ENCODE results near the gene PLXDC1.

The PLXDC1 gene

GRCh38 chr17:39101091-39101490 is 50.3 kb downstream of the PLXDC1 start:
- ChIA-PET POLR2A (ENCODE audit: low non-redundant PET) (no interaction called here), CTCF (no interaction called here)
- no peak for TF ChIP-seq CTCF (conservative IDR thresholded peaks at IDR 0.05; ENCODE audit: low read depth)
- DNase-seq (ENCODE audit: low spot score), result no peak
- H3K27ac ChIP-seq, result no peak overlapping the region

- H3K27ac ChIP-seq, result no peak overlapping the region
- ChIA-PET CTCF (interaction anchor here (0.9 kb wide), 1 partner anchor 117 kb away, joined by 3 read pairs; no protein-coding TSS in a partner anchor), POLR2A (ENCODE audit: low non-redundant PET) (interaction anchor here (0.7 kb wide), 1 partner anchor 449 kb away, joined by 3 read pairs; no protein-coding TSS in a partner anchor)
- DNase-seq (ENCODE audit: low spot score), result no peak
- TF ChIP-seq CTCF (conservative IDR thresholded peaks at IDR 0.05; ENCODE audit: low read depth), result no peak
These were observed 50.9 kb downstream of the PLXDC1 start for GRCh38 chr17:39100530-39100929.

- POLR2A ChIA-PET (ENCODE audit: low non-redundant PET), result interaction anchor here (0.7 kb wide), 1 partner anchor 448 kb away, joined by 3 read pairs; no protein-coding TSS in a partner anchor
- CTCF ChIA-PET, result interaction anchor here (0.9 kb wide), 1 partner anchor 117 kb away, joined by 3 read pairs; no protein-coding TSS in a partner anchor
- H3K27ac ChIP-seq, result no peak overlapping the region
These were observed 51.7 kb downstream of the PLXDC1 start for GRCh38 chr17:39099663-39100286.

GRCh38 chr17:39098588-39098987 is 52.8 kb downstream of the PLXDC1 start:
- no peak for DNase-seq (ENCODE audit: low spot score)
- ChIA-PET POLR2A (ENCODE audit: low non-redundant PET) (no interaction called here), CTCF (no interaction called here)
- TF ChIP-seq CTCF (conservative IDR thresholded peaks at IDR 0.05; ENCODE audit: low read depth), result no peak
- no peak overlapping the region for H3K27ac ChIP-seq

More at GRCh38 chr17:39099663-39100286, 51.7 kb downstream of the PLXDC1 start:
- TF ChIP-seq CTCF (conservative IDR thresholded peaks at IDR 0.05; ENCODE audit: low read depth), result no peak
- no peak for DNase-seq (ENCODE audit: low spot score)

- no peak for TF ChIP-seq CTCF (conservative IDR thresholded peaks at IDR 0.05; ENCODE audit: low read depth)
- no peak overlapping the region for H3K27ac ChIP-seq
- DNase-seq (ENCODE audit: low spot score), result no peak
- CTCF ChIA-PET, result no interaction called here
- POLR2A ChIA-PET (ENCODE audit: low non-redundant PET), result no interaction called here
These were observed 53.9 kb downstream of the PLXDC1 start for GRCh38 chr17:39097537-39097936.

- ChIA-PET POLR2A (ENCODE audit: low non-redundant PET) (no interaction called here), CTCF (no interaction called here)
- no peak overlapping the region for H3K27ac ChIP-seq
- TF ChIP-seq CTCF (conservative IDR thresholded peaks at IDR 0.05; ENCODE audit: low read depth), result no peak
- DNase-seq (ENCODE audit: low spot score), result no peak
These were observed 54.3 kb downstream of the PLXDC1 start for GRCh38 chr17:39097150-39097519.

Measured in RWPE1 (cell line).